Measurements from ENCODE around the gene ORM2. TPM values are rescaled to one million over a fixed set of nuclear protein-coding genes. Genes with fewer than 3 reads are reported as not detected.

The ORM2 gene
- total RNA-seq, 1 experiment from 2014 or later, result not detected

DNA sequence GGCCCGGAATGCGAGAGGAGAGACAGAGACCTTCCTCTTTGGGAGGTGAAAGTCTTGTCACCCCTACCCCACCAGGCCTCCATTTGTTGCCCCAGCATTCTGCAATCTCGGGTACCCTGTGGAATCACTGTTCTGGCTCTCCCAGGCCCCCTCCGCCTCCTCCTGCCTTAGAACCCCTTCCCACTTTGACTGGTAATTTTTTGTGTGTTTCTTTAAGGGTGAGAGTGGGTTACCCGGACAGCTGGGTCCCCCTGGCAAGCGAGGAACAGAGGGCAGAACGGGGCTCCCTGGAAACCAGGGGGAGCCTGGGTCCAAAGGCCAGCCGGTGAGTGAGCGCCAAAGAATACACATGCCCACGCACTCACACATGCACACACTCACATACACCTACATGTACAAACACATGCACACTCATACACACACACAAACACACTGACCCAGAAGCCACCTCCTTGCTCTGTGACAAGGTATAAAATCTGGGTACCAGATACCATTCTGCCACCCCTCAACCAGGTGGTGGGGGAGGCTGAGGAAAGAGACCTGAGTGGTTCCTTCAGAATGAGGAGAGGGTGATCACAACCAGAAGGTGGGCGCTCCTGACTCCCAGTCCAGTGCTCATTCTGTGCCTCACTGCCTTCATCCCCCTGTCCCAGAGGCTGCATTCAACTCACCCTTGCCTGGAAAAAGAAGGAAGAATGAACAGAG is 37.6 kb upstream of the ORM2 start:
- DNase-seq (ENCODE audit: extremely low read depth, low read depth), result no peak

GRCh38 chr9:114294664-114295063 is 35.0 kb upstream of the ORM2 start:
- no peak for DNase-seq (ENCODE audit: extremely low read depth, low read depth)

- DNase-seq (ENCODE audit: extremely low read depth, low read depth), result no peak
Measured at GRCh38 chr9:114296338-114296737, 33.3 kb upstream of the ORM2 start.

GRCh38 chr9:114299286-114300152 is 30.1 kb upstream of the ORM2 start:
- DNase-seq (ENCODE audit: extremely low read depth, low read depth), result no peak

DNA sequence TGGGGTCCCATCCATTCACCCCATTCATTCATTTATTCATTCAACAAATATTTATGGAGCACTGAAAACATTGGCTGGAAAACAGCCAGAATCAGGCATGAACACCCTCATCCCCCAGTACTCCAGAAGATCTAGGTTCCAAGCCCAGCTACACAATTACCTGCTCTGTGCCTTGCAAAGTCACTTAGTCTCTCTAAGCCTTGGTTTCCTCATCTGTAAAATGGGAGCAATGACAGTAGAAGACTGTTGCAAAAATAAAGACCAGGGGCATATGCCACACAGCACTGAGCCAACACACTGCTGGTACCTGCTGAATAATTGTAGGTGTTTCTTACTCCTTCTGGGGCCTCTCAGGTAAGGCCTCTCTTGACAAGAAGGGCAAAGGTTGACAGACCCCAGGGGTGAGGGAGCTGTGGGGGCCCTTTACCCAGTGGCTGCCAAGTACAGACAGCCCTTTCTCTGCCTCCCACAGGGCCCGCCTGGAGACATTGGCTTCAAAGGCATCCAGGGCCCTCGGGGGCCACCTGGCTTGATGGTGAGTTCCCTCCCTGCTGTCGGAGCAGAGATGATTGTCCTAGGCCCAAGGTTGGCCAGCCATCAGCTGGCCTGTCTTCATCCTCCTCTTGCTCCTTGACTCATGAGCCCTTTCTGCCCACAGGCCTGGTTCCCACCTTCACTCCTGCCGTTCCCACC is 29.4 kb upstream of the ORM2 start:
- no peak for DNase-seq (ENCODE audit: extremely low read depth, low read depth)

DNA sequence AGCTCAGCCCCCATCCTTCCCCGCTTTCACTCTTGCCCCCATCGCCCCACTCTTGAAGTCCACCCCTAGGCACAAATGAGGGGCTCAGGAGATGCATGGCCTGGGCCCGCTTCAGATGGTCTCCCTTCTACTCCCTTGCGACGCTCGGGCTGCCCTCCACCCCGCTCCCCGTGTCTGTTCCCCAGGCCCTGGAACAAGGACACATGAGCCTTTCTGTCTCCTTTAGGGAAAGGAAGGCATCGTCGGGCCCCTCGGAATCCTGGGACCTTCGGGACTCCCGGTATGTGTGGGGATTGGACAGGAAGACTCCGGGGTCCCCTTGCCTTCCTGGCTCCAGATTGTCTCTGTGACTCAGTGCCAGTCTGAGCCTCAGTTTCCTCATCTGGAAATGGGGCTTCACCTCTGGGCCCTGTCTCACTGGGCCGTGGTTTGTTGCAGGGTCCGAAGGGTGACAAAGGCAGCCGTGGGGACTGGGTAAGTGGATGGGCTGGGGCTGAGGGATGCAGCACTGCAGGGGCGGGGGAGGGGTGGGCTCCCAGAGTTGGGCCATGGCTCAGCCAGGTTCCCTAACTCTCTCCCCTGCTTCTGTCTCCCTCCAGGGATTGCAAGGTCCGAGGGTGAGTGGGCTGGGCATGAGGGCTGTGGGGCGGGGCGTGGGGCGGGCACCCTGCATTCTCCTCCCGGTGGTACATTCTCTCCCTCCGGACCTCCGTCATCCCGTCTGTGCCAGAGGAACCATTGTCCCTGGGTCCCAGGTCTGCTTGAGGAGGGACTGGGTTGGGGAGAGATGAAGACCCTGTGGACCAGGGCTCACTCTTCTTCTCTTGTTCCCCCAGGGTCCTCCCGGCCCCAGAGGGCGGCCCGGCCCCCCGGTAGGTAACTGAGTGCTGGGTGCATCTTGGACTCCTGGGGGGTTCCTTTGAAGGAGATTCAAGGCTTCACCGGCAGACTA is 28.5 kb upstream of the ORM2 start:
- DNase-seq (ENCODE audit: extremely low read depth, low read depth), result no peak

DNA sequence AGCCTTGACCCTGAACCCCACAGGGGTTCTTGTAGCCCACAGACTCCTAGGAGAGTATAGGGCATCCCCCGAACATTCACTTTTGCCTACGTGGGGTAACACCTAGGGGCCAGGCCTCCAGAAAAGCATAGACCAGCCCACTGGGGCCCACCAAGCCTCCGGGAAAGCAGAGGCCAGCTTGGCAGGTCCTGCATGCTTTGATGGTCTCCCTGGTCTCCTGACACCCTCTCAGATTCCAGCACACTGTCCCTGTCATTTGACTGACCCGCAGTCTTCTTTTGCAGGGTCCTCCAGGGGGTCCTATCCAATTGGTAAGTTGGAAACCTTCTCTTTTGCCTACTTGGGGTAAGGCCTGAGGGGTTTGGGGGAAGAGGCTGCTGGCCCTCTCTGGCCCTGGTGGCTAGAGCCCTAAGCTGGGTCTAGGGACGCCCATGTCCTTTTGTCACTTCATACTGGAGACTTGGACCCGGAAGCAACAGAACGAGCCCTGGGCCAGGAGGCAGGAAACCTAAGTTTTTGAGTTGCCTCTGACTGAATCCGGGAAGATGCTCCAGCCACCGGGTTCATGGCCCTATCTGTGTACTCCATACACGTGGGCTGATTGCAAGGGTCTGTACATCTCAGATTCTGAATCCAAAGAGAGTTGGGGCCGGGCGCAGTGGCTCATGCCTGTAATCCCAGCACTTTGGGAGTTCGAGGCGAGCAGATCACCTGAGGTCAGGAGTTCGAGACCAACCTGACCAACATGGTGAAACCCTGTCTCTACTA is 27.7 kb upstream of the ORM2 start:
- no peak for DNase-seq (ENCODE audit: extremely low read depth, low read depth)

- DNase-seq (ENCODE audit: extremely low read depth, low read depth), result no peak
Measured at GRCh38 chr9:114302727-114303126, 26.9 kb upstream of the ORM2 start.

GRCh38 chr9:114303571-114303970 is 26.1 kb upstream of the ORM2 start:
- no peak for DNase-seq (ENCODE audit: extremely low read depth, low read depth)

DNA sequence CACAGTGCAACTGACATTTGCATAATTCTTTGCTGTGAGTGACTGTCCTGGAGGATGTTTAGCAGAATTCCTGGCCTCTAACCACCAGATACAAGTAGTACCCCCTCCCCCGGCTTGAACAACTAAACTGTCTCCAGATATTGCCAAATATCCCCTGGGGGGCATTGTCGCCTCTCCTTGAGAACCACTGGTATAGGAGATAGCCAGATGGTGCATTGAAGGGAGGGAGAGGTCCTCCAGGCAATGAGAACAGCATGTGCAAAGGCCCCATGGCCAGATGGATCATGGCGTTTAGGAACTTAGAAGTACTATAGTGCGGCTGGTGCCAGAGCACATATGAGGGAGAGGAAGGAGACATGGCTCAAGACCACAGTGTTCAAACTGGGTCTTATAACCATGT is 25.7 kb upstream of the ORM2 start:
- no peak for DNase-seq (ENCODE audit: extremely low read depth, low read depth)

- no peak for DNase-seq (ENCODE audit: extremely low read depth, low read depth)
Measured at GRCh38 chr9:114304416-114305188, 25.1 kb upstream of the ORM2 start.

GRCh38 chr9:114307899-114308267 is 21.8 kb upstream of the ORM2 start:
- DNase-seq (ENCODE audit: extremely low read depth, low read depth), result no peak

DNA sequence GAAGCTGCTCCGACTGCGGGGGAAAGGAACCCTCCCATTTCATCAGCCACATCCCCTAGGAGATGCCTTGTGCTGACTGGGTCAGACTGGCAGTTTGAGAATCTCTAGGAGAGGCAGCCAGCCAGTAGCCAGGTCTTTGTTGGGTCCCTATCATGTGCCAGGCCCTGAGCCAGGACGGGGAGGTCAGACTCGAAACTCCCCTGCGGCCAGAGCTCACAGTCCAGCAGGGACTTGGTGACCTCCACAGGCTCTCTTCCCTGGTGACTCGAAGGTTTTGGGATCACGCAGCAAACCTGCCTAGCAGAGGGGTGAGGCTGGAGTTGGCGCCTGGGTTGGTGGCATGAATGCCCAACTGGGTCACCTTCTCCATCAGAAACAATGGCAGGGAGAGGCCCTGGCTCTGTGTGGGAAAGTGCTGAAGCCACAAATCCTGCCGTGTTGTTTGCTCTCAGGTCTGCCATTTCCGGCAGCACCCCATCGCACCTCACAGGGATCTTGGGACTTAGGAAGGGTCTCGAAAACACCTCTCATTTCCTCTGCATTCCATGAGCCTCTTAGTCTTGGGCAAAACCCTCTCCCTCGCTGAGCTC is 21.2 kb upstream of the ORM2 start:
- DNase-seq (ENCODE audit: extremely low read depth, low read depth), result no peak

DNA sequence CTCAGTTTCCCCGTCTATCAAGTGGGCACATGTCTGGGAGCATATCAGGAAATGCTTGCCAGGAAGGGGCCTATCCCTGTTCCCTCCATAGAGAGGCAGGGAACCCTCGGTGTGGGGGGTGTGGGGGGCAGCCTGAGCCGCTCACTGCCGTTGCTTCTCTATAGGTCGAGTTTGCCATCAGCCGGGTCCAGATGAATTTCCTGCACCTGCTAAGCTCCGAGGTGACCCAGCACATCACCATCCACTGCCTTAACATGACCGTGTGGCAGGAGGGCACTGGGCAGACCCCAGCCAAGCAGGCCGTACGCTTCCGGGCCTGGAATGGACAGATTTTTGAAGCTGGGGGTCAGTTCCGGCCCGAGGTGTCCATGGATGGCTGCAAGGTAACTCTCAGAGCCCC is 20.6 kb upstream of the ORM2 start:
- no peak for DNase-seq (ENCODE audit: extremely low read depth, low read depth)

DNA sequence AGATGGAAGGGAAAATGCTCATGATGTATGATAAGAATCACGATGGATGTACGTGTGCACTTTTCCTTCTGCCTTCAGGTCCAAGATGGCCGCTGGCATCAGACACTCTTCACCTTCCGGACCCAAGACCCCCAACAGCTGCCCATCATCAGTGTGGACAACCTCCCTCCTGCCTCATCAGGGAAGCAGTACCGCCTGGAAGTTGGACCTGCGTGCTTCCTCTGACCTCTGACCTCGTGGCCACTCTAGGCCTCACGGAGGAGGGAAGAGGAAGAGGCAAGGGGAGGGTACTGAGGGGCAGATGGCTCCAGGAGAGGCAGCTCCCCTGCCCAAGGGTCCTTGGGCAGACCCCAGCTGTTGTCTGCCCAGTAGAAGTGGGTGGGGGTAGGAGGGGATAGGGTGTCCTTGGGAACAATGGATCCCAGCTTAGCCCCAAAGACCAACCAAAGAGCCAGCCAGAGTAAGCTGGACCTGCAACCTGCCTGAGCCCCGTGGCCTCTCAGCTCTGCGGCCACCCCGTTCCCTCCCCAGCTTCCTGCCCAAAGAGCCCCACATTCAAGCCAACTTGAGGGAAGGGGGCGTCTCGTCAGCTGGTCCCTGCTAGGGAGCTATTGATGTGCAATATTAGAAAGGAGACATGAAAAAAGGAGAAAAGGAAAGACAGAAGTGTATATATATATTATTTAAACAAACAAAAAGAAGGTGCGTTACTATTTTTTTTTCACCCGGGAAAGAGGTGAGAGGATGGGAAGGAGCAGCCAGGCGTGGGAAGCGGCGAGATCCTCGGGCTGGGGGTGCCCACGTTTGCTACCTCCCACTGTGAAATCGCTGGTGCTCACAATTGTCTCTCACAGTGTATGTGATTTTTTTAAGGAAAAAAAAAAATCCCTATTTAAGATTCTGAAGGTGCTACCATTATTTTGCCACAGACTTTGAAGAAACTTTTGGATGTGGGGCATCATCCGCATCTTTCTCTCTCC is 18.9 kb upstream of the ORM2 start:
- no peak for DNase-seq (ENCODE audit: extremely low read depth, low read depth)

DNA sequence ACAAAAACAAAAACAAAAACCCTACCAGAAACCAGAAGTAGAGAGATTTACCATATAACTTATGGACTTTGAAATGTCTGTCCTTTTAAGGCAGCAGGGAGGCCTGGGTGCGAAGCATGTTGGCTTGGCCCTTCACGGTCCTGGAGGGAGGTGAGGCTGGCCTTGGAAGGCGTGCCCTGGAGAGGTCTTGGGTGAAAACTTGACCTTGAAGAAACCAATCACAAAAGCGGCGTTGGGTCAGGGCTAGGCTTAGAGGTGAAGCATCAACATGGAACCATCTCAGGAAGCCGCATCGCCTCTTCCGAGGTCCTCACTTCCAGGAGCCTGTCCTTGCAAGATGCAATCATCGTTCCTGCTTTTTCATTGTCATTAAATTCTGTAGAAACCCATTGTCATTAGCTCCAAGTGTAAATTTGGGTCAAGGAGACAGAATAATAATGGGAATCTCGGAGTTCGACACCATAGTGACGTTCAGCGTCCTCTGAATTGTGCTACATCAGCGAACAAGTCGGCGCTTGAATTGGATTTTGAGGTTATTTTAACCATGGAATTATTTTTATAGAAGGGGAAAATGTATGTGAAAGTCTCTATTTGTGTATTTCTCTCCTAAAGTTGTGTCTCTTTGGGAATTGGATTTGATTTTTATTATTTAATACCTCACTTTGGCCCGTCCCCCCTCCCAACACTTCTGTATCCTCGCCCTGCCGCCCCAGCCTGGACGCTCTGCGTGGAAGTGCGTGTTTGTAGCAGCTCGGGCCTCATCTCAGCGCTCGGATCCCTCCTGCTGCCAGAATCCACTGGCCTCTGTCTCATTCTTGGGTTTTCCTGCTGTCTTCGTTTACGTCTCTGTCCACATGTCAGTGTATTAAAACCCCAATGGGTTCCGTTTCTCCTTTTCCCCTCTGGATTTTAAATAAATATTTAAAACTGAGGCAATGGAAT is 17.8 kb upstream of the ORM2 start:
- no peak for DNase-seq (ENCODE audit: extremely low read depth, low read depth)
